HG03039 (cell line): Measurements from ENCODE around the gene MFN1.

ENCODE experiments used
- ATAC-seq: cut with Tn5 transposase; IDR thresholded peaks from one replicate; pipeline ENCODE4 v1.9.1; 2021; ENCODE audit warnings: mild to moderate bottlenecking, moderate library complexity; ENCODE audit not compliant: unreplicated experiment

MFN1 gene

GRCh38 chr3:179336345-179336929 is 11.1 kb upstream of the MFN1 start:
- no peak for ATAC-seq

GRCh38 chr3:179348325-179349013 is 960 bp downstream of the MFN1 start:
- peak; percentile 53 for ATAC-seq

GRCh38 chr3:179355996-179356395 is 8.5 kb downstream of the MFN1 start:
- ATAC-seq: no peak

- no peak for ATAC-seq
Observed at GRCh38 chr3:179363332-179363731, 15.8 kb downstream of the MFN1 start.

- ATAC-seq: no peak
Observed at GRCh38 chr3:179369621-179370020, 22.1 kb downstream of the MFN1 start.

GRCh38 chr3:179373938-179374337 is 26.4 kb downstream of the MFN1 start:
- no peak for ATAC-seq

GRCh38 chr3:179375091-179375999 is 27.8 kb downstream of the MFN1 start:
- no peak for ATAC-seq

- no peak for ATAC-seq
Observed at GRCh38 chr3:179376474-179376873, 29.0 kb downstream of the MFN1 start.

GRCh38 chr3:179391906-179392305 is 44.4 kb downstream of the MFN1 start:
- no peak for ATAC-seq

GRCh38 chr3:179398574-179399231 is 51.2 kb downstream of the MFN1 start:
- ATAC-seq: no peak

- ATAC-seq: no peak
Observed at GRCh38 chr3:179401561-179401960, 54.1 kb downstream of the MFN1 start.

GRCh38 chr3:179402963-179403362 is 55.5 kb downstream of the MFN1 start:
- no peak for ATAC-seq

- no peak for ATAC-seq
Observed at GRCh38 chr3:179404307-179404706, 56.8 kb downstream of the MFN1 start.

- ATAC-seq: no peak
Observed at GRCh38 chr3:179410331-179410730, 62.8 kb downstream of the MFN1 start.

GRCh38 chr3:179410999-179411398 is 63.5 kb downstream of the MFN1 start:
- no peak for ATAC-seq

- ATAC-seq: no peak
Observed at GRCh38 chr3:179414804-179415203, 67.3 kb downstream of the MFN1 start.

- no peak for ATAC-seq
Observed at GRCh38 chr3:179415377-179415776, 67.9 kb downstream of the MFN1 start.

GRCh38 chr3:179416681-179417080 is 69.2 kb downstream of the MFN1 start:
- ATAC-seq: no peak

- ATAC-seq: no peak
Observed at GRCh38 chr3:179418610-179419009, 71.1 kb downstream of the MFN1 start.

- no peak for ATAC-seq
Observed at GRCh38 chr3:179421500-179421899, 74.0 kb downstream of the MFN1 start.

GRCh38 chr3:179425075-179425474 is 77.6 kb downstream of the MFN1 start:
- no peak for ATAC-seq
